ENCODE measurements around the gene IL16.

DNA sequence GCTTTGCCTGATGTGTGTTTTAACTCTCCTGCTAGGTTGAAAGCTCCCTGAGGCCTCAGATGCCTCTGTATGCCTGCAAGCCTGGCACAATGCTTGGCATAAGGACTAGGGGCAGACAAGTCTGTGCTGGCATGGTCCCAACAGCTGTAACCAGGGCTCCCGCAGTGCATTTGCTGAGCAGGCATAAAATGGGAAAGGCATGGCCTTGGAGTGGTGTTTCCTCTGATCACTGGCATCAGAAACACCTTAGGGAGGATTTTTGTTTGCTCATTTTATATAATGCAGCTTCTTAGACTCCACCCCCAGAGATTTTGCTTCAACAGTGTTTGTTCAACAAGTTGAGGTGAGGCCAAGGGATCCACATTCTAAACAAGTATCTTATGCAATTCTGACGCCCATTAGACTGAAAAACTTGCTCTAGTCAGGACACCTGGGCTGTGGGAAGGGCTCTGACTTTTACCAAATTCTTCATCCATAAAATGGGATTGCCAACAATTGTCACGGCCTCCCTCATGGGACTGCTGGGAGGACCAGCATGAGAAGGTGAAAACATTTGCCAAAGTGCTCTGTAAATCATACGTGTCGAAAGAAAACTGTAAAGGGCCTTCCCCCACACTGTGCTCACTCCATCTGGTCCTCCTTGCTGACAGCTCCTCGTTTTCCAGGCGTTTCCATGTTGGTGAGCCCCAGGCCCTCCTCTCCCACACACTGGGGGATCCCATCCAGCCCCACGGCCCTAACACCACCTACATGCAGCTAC is 84.2 kb downstream of the IL16 start:
- TF ChIP-seq CEBPB (IDR thresholded peaks at IDR 0.05) (no peak), NFIC (IDR thresholded peaks at IDR 0.05) (no peak), TAF1 (IDR thresholded peaks at IDR 0.05; ENCODE audit: low read depth) (no peak), EP300 (IDR thresholded peaks at IDR 0.05; ENCODE audit: borderline replicate concordance) (no peak)
- TF ChIP-seq, protein P1, sequence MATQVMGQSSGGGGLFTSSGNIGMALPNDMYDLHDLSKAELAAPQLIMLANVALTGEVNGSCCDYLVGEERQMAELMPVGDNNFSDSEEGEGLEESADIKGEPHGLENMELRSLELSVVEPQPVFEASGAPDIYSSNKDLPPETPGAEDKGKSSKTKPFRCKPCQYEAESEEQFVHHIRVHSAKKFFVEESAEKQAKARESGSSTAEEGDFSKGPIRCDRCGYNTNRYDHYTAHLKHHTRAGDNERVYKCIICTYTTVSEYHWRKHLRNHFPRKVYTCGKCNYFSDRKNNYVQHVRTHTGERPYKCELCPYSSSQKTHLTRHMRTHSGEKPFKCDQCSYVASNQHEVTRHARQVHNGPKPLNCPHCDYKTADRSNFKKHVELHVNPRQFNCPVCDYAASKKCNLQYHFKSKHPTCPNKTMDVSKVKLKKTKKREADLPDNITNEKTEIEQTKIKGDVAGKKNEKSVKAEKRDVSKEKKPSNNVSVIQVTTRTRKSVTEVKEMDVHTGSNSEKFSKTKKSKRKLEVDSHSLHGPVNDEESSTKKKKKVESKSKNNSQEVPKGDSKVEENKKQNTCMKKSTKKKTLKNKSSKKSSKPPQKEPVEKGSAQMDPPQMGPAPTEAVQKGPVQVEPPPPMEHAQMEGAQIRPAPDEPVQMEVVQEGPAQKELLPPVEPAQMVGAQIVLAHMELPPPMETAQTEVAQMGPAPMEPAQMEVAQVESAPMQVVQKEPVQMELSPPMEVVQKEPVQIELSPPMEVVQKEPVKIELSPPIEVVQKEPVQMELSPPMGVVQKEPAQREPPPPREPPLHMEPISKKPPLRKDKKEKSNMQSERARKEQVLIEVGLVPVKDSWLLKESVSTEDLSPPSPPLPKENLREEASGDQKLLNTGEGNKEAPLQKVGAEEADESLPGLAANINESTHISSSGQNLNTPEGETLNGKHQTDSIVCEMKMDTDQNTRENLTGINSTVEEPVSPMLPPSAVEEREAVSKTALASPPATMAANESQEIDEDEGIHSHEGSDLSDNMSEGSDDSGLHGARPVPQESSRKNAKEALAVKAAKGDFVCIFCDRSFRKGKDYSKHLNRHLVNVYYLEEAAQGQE (IDR thresholded peaks at IDR 0.05; ENCODE audit: low read depth) = no peak
